Thyroid gland (tissue), 4 donors: Measurements from ENCODE around the gene C17orf113. TPM values are rescaled to one million over a fixed set of nuclear protein-coding genes. Genes with fewer than 3 reads are reported as not detected.

Experiments used
- DNase-seq, 2 donors: peaks; one replicate each; pipeline ENCODE4 v3.0.0-alpha.2; 2019
- H3K27ac ChIP-seq, 3 donors: fragments of 200-600 bp; sonication (generic); 1 replicate in 2 of 3; 2 replicates in 1 of 3; pipeline ENCODE4 v1.5.1; 2016 to 2019; ENCODE audit warnings: mild to moderate bottlenecking in 1 of 3, moderate library complexity in 1 of 3
- H3K27me3 ChIP-seq: fragments of 200-600 bp; sonication (generic); one replicate; pipeline ENCODE4 v1.5.1; 2019
- H3K36me3 ChIP-seq, 2 donors: fragments of 200-600 bp; sonication (generic); one replicate each; pipeline ENCODE4 v1.5.1; 2016 to 2019
- H3K4me1 ChIP-seq, 2 donors: fragments of 200-600 bp; sonication (generic); one replicate each; pipeline ENCODE4 v1.5.1; 2017 to 2019
- H3K4me3 ChIP-seq, 3 donors: fragments of 200-600 bp; sonication (generic); replicated peaks in 1 of 3; 1 replicate in 2 of 3; 2 replicates in 1 of 3; pipeline ENCODE4 v1.5.1; 2016; ENCODE audit warnings: mild to moderate bottlenecking in 1 of 3
- H3K9me3 ChIP-seq: fragments of 200-600 bp; sonication (generic); one replicate; pipeline ENCODE4 v1.5.1; 2017
- POLR2A ChIP-seq, 2 donors: fragments of 450-650 bp; IDR thresholded peaks; one replicate each; pipeline ENCODE4 v1.6.1; 2017; ENCODE audit warnings: antibody characterized with exemption in 2 of 2, mild to moderate bottlenecking in 2 of 2, moderate library complexity in 1 of 2
- WGBS, 2 donors: methylation state at CpG; one replicate each; pipeline ENCODE4 v1.1.5; 2017; 5-methylcytosine and 5-hydroxymethylcytosine counted together
- intact Hi-C: fragments of 100-400 bp; cut with DNase I; formaldehyde crosslinking; loops from one replicate; pipeline ENCODE4 v1.15.1; 2023
- total RNA-seq, 4 donors: library from RNA; depleted of rRNA; stranded (reverse); fragments of >200 nt; gene quantifications; one replicate each; pipeline ENCODE4 v1.2.3, GENCODE V29; 2016
- TF ChIP-seq, protein P1 (sequence below), 6 experiments: fragments of 200-600 bp in 3 of 6; fragments of 450-650 bp in 3 of 6; sonication (generic) in 3 of 6; IDR thresholded peaks; one replicate each; pipeline ENCODE4 v1.5.1; 2016 to 2019; ENCODE audit warnings: antibody characterized with exemption in 6 of 6, mild to moderate bottlenecking in 2 of 6, inconsistent platforms in 1 of 6, moderate library complexity in 1 of 6

Gene C17orf113
- total RNA-seq, 4 donors from 2014 or later: 1.2 to 3.7 (median 2.1) TPM

DNA sequence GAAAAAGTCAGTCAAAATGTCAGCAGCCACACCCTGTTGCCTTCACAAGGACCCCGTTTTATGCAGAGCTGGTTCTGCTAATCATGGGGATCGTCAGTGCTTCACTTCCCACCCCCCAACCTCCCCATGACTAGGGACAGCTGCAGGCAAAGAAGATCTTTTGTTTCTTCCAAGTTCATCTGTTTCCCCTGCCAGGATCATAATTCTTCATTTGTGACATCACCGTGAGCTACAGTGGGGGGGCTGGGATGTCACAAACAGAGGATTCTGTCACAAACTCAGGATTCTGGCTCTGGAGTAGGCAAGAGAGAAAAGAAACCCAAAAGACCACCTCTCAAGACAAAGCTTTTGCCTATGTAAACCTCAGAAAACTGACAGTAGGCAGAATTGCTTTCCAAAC is 57.8 kb downstream of the C17orf113 start:
- no peak for DNase-seq
- intact Hi-C loops: no loop called here
- peaks cover 70 to 77% of the 10 kb centered on the region in 2 donors for H3K36me3 ChIP-seq
- no peak overlapping the region for H3K27ac ChIP-seq
- WGBS, 2 donors: 81 to 89% methylated on average over 3 of the region's 3 CpGs
- H3K9me3 ChIP-seq: no peaks in the 10 kb centered on the region
- TF ChIP-seq, protein P1, sequence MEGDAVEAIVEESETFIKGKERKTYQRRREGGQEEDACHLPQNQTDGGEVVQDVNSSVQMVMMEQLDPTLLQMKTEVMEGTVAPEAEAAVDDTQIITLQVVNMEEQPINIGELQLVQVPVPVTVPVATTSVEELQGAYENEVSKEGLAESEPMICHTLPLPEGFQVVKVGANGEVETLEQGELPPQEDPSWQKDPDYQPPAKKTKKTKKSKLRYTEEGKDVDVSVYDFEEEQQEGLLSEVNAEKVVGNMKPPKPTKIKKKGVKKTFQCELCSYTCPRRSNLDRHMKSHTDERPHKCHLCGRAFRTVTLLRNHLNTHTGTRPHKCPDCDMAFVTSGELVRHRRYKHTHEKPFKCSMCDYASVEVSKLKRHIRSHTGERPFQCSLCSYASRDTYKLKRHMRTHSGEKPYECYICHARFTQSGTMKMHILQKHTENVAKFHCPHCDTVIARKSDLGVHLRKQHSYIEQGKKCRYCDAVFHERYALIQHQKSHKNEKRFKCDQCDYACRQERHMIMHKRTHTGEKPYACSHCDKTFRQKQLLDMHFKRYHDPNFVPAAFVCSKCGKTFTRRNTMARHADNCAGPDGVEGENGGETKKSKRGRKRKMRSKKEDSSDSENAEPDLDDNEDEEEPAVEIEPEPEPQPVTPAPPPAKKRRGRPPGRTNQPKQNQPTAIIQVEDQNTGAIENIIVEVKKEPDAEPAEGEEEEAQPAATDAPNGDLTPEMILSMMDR (IDR thresholded peaks at IDR 0.05): no peak
- TF ChIP-seq POLR2A (IDR thresholded peaks at IDR 0.05): no peak
- no peak overlapping the region for H3K4me3 ChIP-seq
- no peaks in the 10 kb centered on the region for H3K4me1 ChIP-seq
- H3K27me3 ChIP-seq: no peaks in the 10 kb centered on the region

DNA sequence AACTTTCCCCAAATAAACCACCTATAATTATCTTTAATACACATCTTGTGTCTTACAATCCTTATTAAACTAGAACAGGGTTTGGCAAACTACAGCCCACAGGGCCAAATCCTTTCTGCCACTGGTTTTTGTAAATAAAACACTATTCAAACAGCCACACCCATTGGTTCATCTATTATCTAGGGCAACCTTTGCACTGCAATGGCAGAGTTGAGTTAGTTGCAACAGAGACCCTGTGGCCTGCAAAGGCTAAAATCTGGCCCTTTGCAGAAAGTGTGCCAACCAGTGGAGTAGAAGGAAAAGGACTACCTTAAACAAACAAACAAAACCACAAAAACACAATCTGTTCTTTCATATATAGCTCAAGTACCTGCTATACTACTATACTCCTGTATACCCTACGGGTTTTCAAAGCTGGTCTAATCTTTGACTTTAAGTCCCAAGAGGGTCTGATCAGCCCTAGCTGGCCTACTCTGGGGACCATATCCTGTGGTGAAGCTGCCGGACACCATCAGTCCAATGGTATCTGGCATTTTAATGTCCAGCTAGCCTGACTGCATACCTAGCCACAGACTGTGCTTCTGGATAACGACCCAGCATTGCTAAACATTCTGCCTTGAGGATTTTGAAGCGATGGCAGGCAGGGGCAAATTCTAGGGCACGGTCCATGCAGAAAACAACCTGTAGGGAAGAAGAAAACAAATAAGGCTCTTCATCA is 60.5 kb downstream of the C17orf113 start:
- Histone ChIP-seq H3K9me3 (no peaks in the 10 kb centered on the region), H3K36me3 (peaks cover 60 to 67% of the 10 kb centered on the region in 2 donors), H3K4me3 (no peak overlapping the region), H3K27ac (no peak overlapping the region), H3K4me1 (no peaks in the 10 kb centered on the region), H3K27me3 (no peaks in the 10 kb centered on the region)
- intact Hi-C loops: no loop called here
- WGBS, 2 donors: 86 to 92% methylated on average over 5 of the region's 5 CpGs
- TF ChIP-seq POLR2A (IDR thresholded peaks at IDR 0.05): no peak
- TF ChIP-seq, protein P1 (IDR thresholded peaks at IDR 0.05): no peak
- DNase-seq: no peak

DNA sequence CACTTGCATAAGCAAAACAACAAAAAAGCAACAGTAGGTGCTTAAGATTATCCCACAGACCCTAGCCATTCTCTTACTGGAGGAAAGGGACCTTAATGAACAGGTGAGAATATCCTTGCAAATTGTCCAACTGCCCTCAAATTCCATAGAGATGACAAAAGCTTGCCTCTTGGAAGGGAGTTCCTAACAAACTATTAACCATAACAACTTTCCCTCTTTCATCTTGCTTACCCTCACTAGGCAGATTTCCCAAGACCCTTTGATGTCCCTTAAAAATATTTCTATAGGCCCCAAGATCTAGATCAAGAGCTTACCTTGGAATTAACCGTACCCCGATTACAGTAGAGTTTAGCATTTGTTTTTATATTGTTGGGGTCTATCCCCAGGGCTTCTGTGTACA is 62.0 kb downstream of the C17orf113 start:
- intact Hi-C loops: no loop called here
- no peak for DNase-seq

More for the DNA sequence above, 62.0 kb downstream of the C17orf113 start:
- Histone ChIP-seq H3K4me1 (no peaks in the 10 kb centered on the region), H3K27ac (no peak overlapping the region), H3K36me3 (peaks cover 64 to 74% of the 10 kb centered on the region in 2 donors), H3K27me3 (no peaks in the 10 kb centered on the region), H3K9me3 (no peaks in the 10 kb centered on the region), H3K4me3 (no peak overlapping the region)
- 96 to 100% methylated on average over 2 of the region's 2 CpGs for WGBS, 2 donors
- no peak for TF ChIP-seq POLR2A (IDR thresholded peaks at IDR 0.05)
- TF ChIP-seq, protein P1 (IDR thresholded peaks at IDR 0.05): no peak

Other genes starting within 250 kb of the C17orf113 start
- 10 to 100 TPM; 24.5 to 59.2 (median 34.9) TPM for gene P3H4, start 238.7 kb downstream of the C17orf113 start, total RNA-seq
- 10 to 100 TPM; 42.2 to 75.3 (median 60.4) TPM for gene FKBP10, start 237.6 kb downstream of the C17orf113 start, total RNA-seq
- gene NT5C3B, start 214.4 kb downstream of the C17orf113 start, total RNA-seq: 100 to 1,000 TPM in 2 of 4 donors, 10 to 100 TPM in 2; 97.3 to 132 (median 110) TPM
- 1 to 10 TPM in 1 of 4 donors, under 1 TPM in 1, not detected in 2; 0.33 to 1.6 TPM for gene KLHL10, start 212.8 kb downstream of the C17orf113 start, total RNA-seq
- gene KLHL11, start 185.2 kb downstream of the C17orf113 start, total RNA-seq: 10 to 100 TPM; 46.0 to 60.7 (median 46.9) TPM
- gene ACLY, start 131.7 kb downstream of the C17orf113 start, total RNA-seq: 10 to 100 TPM; 62.6 to 85.2 (median 78.8) TPM
- 1 to 10 TPM; 3.0 to 8.2 (median 3.8) TPM for gene ODAD4, start 120.0 kb downstream of the C17orf113 start, total RNA-seq
- 10 to 100 TPM; 41.8 to 65.2 (median 53.8) TPM for gene CNP, start 83.8 kb downstream of the C17orf113 start, total RNA-seq
- gene DNAJC7, start 33.2 kb downstream of the C17orf113 start, total RNA-seq: 10 to 100 TPM; 62.6 to 84.0 (median 65.6) TPM
- 10 to 100 TPM; 23.6 to 34.6 (median 26.6) TPM for gene NKIRAS2, start 30.5 kb downstream of the C17orf113 start, total RNA-seq
- gene ZNF385C, start 47.9 kb upstream of the C17orf113 start, total RNA-seq: under 1 TPM in 2 of 4 donors, not detected in 2; 0.22 to 0.54 TPM
- 10 to 100 TPM in 2 of 4 donors, 1 to 10 TPM in 2; 6.4 to 12.9 (median 9.7) TPM for gene DHX58, start 62.1 kb upstream of the C17orf113 start, total RNA-seq
- 10 to 100 TPM; 14.2 to 37.9 (median 23.3) TPM for gene KAT2A, start 70.8 kb upstream of the C17orf113 start, total RNA-seq
- under 1 TPM in 1 of 4 donors, not detected in 3; 0.33 TPM for gene HSPB9, start 72.2 kb upstream of the C17orf113 start, total RNA-seq
- gene RAB5C, start 104.4 kb upstream of the C17orf113 start, total RNA-seq: 100 to 1,000 TPM; 116 to 208 (median 147) TPM
- not detected for gene KCNH4, start 130.5 kb upstream of the C17orf113 start, total RNA-seq
- not detected for gene HCRT, start 134.9 kb upstream of the C17orf113 start, total RNA-seq
- gene GHDC, start 143.9 kb upstream of the C17orf113 start, total RNA-seq: 100 to 1,000 TPM in 2 of 4 donors, 10 to 100 TPM in 2; 48.4 to 254 (median 95.9) TPM
- gene STAT5B, start 225.8 kb upstream of the C17orf113 start, total RNA-seq: 10 to 100 TPM; 57.6 to 72.6 (median 63.3) TPM
- gene STAT5A, start 237.9 kb upstream of the C17orf113 start, total RNA-seq: 10 to 100 TPM; 31.9 to 46.1 (median 34.0) TPM